HG03469 (cell line): ENCODE results near the gene VKORC1.

ENCODE experiments used
- ATAC-seq: cut with Tn5 transposase; IDR thresholded peaks from one replicate; pipeline ENCODE4 v1.9.1; 2021; ENCODE audit warnings: mild to moderate bottlenecking, moderate library complexity, moderate number of reproducible peaks; ENCODE audit not compliant: unreplicated experiment

VKORC1 gene

DNA sequence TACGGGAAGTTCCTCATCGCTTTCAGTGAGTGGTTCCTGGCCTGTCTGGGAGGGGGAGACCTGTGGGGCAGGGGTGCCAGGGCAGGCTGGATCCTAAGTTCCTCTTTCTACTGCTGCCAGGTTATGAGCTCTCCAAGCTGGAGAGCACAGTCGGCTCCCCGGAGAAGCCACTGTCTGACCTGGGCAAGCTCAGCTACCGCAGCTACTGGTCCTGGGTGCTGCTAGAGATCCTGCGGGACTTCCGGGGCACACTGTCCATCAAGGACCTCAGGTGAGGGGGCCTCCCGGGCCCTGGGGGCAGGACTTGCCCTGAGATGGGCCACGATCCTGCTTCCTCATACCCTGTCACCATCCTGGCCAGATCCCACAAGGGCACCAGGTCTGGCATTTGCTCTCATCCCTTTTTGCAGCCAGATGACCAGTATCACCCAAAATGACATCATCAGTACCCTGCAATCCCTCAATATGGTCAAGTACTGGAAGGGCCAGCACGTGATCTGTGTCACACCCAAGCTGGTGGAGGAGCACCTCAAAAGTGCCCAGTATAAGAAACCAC, 35.8 kb upstream of the VKORC1 start:
- ATAC-seq, result no peak

- no peak for ATAC-seq
Measured at GRCh38 chr16:31129568-31130335, 35.2 kb upstream of the VKORC1 start.

DNA sequence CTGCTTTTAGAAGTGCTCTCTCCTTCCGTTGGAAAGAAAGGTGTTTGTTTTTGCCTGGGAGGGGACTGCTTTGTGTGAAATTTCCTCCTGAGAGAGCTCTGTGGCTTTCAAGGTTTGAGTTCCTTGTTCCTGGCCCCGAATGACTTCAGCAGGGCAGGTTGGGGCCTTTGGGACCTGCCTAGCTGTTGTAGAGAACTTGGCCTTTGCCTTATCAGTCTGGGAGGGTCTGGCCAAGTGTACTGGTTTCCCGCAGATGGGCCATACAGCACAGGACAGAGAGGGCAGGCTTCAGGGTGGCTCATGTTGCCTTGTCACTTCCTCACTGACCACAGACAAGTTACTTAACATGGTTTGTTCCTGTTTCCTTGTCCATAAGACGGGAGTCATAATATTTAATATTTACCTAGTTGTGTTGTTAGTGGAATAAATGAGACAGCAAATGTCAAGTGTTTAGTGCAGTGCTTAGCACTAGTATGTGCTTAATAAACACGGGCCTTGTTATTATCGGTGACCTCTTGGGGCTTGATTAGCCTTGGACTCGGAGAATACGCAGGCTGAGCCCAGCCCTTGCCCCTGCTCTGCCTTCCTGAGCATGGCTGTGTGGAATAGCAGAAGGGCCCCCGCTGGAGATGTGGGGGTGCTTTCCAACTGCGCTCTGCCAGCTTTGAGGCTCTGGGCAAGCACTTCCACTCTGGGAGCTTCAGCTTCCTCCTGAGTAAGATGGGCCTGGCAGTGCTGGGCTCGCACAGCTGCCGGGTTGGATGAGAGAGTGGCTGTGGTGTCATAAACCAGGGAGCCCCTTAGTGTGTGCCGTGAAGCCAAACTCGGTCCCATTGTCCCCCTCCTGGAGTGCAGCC, 34.3 kb upstream of the VKORC1 start:
- no peak for ATAC-seq

GRCh38 chr16:31127182-31127581, 32.6 kb upstream of the VKORC1 start:
- ATAC-seq, result no peak

GRCh38 chr16:31125844-31126243, 31.2 kb upstream of the VKORC1 start:
- ATAC-seq, result no peak

GRCh38 chr16:31120129-31120528, 25.5 kb upstream of the VKORC1 start:
- ATAC-seq, result no peak

- no peak for ATAC-seq
Measured at GRCh38 chr16:31118223-31119155, 23.9 kb upstream of the VKORC1 start.

DNA sequence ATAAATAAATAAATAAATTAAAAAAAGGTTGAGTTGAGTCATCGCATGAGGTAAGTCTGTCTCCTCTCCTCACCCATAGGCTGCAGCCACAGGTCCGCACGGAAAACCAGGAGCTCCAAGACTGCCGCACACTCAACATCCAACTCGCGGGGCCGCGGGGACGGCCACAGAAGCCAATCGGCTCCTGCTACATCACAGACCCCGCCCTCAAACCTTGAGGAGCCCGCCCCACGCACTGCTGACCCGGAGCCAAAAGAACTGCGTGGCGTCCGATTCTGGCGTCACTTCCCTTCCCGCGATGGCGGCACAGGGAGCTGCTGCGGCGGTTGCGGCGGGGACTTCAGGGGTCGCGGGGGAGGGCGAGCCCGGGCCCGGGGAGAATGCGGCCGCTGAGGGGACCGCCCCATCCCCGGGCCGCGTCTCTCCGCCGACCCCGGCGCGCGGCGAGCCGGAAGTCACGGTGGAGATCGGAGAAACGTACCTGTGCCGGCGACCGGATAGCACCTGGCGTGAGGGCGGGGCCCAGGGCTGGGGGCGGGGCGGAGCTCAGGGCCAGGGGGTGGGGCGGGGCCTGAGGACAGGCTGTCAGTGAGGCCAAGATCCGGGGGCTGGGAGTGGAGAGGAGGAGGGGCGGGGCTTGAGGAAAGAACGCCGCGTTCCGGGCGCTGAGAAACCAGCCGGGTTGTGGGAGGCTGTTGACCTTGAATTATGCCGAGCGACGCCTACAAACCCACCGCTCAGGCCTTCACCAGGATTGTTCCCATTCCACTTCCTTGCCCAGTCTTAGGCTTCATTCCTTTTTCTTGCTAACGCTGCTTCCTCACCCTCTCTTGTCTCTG, 23.0 kb upstream of the VKORC1 start, which contains the start of gene KAT8:
KAT8 (plus strand) TSS at position 281 of the 839 bp plus-strand sequence; CDS start at position 299, 18 bp downstream.
- ATAC-seq, result peak; percentile 71

GRCh38 chr16:31114468-31114867, 19.9 kb upstream of the VKORC1 start:
- ATAC-seq, result no peak

DNA sequence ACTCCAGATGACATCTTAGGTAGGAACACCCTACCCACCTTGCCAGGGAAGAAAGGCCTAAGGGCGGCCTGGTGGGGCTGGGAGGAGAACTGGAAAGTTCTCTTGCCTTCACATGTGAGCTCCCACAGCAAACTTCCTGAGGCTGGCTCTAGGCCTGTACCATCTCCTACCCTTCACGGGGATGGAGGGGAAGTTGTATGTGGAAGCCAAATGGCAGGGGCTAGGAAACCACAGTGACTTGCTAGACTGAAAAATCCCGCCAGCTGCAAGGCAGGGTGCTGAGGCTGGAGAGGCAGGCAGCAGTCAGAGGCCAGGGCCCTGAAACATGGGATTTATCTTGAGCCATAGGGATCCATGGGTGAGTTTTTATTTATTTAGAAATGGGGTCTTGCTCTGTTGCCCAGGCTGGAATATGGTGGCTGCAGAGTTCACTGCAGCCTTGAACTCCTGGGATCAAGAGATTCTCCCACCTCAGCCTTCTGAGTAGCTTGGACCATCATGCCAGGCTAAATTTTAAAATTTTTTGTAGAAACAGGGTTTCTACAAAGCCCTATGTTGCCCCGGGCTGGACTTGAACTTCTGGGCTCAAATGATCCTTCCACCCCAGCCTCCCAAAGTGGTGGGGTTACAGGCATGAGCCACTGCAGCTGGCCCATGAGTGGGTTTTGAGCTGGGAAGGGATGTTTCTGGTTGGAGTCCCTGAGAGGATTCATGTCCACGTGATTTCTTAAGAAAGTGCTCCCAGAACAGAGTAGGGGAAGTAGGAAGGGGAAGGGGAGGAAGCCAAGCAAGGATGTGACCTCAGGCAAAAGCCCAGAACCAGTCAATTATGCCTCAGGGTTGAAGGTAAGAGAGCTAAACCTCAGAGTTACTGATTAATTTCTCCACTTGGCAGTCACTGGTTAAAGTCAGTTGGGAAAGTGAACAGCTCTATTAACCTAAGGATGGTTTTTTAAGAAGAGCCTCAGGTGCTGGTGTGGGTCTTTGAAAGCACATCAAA, 18.8 kb upstream of the VKORC1 start:
- ATAC-seq, result no peak

DNA sequence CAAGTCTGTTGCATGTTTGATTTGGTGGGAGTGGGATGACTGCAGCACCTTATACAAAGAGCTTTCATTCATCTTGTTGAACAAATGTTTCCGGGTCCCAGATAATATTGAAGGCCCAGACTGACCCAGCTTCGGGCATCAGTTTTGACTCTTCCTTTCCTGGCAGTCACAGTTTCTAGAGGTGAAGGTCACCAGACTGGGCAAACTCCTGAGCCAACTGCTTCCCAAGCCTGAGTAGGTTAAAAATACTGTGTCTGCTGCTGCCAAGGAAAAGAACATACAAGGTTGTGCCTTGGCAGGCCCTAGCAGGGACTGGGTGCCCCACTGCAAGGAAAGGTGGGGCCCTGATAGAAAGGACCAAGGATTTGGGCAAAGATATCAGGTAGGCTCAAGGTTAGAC, 18.1 kb upstream of the VKORC1 start:
- no peak for ATAC-seq

- no peak for ATAC-seq
Measured at GRCh38 chr16:31111881-31112466, 17.4 kb upstream of the VKORC1 start.

DNA sequence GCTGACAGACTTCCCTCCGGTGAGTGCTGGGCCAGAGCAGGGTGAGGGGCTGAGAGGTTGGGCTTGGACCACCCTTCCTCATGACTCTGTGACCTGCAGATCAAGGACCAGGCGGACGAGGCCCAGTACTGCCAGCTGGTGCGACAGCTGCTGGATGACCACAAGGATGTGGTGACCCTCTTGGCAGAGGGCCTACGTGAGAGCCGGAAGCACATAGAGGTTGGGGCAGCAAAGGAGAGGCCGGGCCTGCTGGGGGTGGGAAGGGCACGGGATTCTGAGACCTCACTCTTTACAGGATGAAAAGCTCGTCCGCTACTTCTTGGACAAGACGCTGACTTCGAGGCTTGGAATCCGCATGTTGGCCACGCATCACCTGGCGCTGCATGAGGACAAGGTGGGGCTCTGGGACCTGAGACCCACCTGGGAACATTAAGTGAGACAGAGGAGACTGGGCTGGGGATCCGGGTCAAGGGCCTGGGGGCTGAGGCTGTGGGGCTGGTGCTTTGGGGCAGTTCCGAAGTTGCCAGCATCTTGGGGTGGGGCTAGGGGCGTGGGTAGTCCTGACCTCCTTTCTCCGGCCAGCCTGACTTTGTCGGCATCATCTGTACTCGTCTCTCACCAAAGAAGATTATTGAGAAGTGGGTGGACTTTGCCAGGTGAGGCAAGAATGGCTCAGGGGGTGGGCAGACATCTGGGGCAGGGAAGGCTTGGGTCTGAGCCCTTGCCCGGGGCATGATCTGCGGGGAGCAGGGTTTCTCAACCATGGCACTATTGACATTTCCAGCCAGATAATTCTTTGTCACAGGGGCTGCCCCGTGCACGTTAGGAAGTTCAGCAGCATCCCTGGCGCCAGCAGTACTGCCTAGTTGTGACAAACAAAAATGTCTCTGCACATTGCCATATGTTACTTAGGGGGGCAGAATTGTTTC, 15.8 kb upstream of the VKORC1 start:
- ATAC-seq, result no peak

- no peak for ATAC-seq
Measured at GRCh38 chr16:31109622-31110021, 15.0 kb upstream of the VKORC1 start.

DNA sequence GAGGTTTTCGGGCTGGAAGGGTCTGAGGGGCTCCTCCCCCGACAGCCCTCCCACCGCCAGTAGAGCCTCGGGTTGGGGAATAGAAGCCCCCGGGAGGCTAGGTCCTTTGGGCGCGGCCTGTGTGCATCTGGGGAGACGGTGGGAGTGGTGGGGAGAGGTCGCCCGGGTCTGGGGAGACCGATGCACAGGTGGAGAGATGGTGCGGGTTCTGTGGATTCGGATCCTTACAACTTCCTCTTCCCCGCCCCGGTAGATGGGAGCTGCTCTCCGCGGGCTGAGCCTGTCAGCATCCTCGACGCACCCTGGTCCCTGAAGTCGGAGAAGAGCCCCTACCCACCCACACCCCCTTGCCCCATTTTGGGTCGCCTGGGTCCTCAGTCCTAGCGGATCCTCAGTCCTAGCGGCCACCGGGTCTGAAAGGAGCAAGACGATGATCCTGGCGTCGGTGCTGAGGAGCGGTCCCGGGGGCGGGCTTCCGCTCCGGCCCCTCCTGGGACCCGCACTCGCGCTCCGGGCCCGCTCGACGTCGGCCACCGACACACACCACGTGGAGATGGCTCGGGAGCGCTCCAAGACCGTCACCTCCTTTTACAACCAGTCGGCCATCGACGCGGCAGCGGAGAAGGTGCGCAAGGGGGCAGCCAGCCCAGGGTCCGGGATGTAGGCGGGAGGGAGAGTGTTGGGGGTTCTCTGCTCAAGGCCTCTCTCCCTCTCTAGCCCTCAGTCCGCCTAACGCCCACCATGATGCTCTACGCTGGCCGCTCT, 14.4 kb upstream of the VKORC1 start:
- no peak for ATAC-seq
